ENCODE data around the gene NOL11. TPM values are rescaled to one million over a fixed set of nuclear protein-coding genes. Genes with fewer than 3 reads are reported as not detected.

NOL11 gene
- total RNA-seq, 1 donor: 29.0 TPM

- no peaks in the 10 kb centered on the region for H4K20me1 ChIP-seq (ENCODE audit: insufficient read depth, low read length)
- no peaks in the 10 kb centered on the region for H3K9me3 ChIP-seq (ENCODE audit: low read depth, low read length)
- H3K27ac ChIP-seq (ENCODE audit: low read depth, low read length): no peak overlapping the region
- no peaks in the 10 kb centered on the region for H3K36me3 ChIP-seq (ENCODE audit: insufficient read depth, low read length)
- H3K4me2 ChIP-seq (ENCODE audit: insufficient read depth, low read length): no peak overlapping the region
- no peak overlapping the region for H2AFZ ChIP-seq (ENCODE audit: low read length)
- H3K79me2 ChIP-seq (ENCODE audit: insufficient read depth, low read length): no peaks in the 10 kb centered on the region
- H3K27me3 ChIP-seq (ENCODE audit: insufficient read depth, low read length): no peaks in the 10 kb centered on the region
- H3K4me1 ChIP-seq (ENCODE audit: insufficient read depth, low read length): no peaks in the 10 kb centered on the region
- no peak for DNase-seq (ENCODE audit: insufficient read length, low spot score, missing footprints)
- H3K4me3 ChIP-seq (ENCODE audit: insufficient read depth, low read length): no peak overlapping the region
- no peak for TF ChIP-seq CTCF (IDR thresholded peaks at IDR 0.05; ENCODE audit: extremely low read depth, low read depth, low read length)
These were observed 54.9 kb downstream of the NOL11 start for GRCh38 chr17:67772679-67773078.

- no peaks in the 10 kb centered on the region for H3K9me3 ChIP-seq (ENCODE audit: low read depth, low read length)
- H3K27me3 ChIP-seq (ENCODE audit: insufficient read depth, low read length): no peaks in the 10 kb centered on the region
- no peak overlapping the region for H3K27ac ChIP-seq (ENCODE audit: low read depth, low read length)
- H3K4me2 ChIP-seq (ENCODE audit: insufficient read depth, low read length): peak overlapping the region; percentile 31
- no peaks in the 10 kb centered on the region for H3K4me1 ChIP-seq (ENCODE audit: insufficient read depth, low read length)
- H4K20me1 ChIP-seq (ENCODE audit: insufficient read depth, low read length): no peaks in the 10 kb centered on the region
- no peak for DNase-seq (ENCODE audit: insufficient read length, low spot score, missing footprints)
- H2AFZ ChIP-seq (ENCODE audit: low read length): no peak overlapping the region
- no peaks in the 10 kb centered on the region for H3K36me3 ChIP-seq (ENCODE audit: insufficient read depth, low read length)
- TF ChIP-seq CTCF (IDR thresholded peaks at IDR 0.05; ENCODE audit: extremely low read depth, low read depth, low read length): no peak
- no peak overlapping the region for H3K4me3 ChIP-seq (ENCODE audit: insufficient read depth, low read length)
- H3K79me2 ChIP-seq (ENCODE audit: insufficient read depth, low read length): no peaks in the 10 kb centered on the region
These were observed 55.5 kb downstream of the NOL11 start for GRCh38 chr17:67773246-67773645.

- peak overlapping the region; percentile 55 for H3K4me3 ChIP-seq (ENCODE audit: insufficient read depth, low read length)
- no peaks in the 10 kb centered on the region for H3K27me3 ChIP-seq (ENCODE audit: insufficient read depth, low read length)
- H4K20me1 ChIP-seq (ENCODE audit: insufficient read depth, low read length): no peaks in the 10 kb centered on the region
- peak; percentile 57 for TF ChIP-seq CTCF (IDR thresholded peaks at IDR 0.05; ENCODE audit: extremely low read depth, low read depth, low read length)
- H3K9me3 ChIP-seq (ENCODE audit: low read depth, low read length): no peaks in the 10 kb centered on the region
- H3K79me2 ChIP-seq (ENCODE audit: insufficient read depth, low read length): no peaks in the 10 kb centered on the region
- DNase-seq (ENCODE audit: insufficient read length, low spot score, missing footprints): peak; percentile 82
- no peaks in the 10 kb centered on the region for H3K4me1 ChIP-seq (ENCODE audit: insufficient read depth, low read length)
- H2AFZ ChIP-seq (ENCODE audit: low read length): peak overlapping the region; percentile 90
- no peak overlapping the region for H3K27ac ChIP-seq (ENCODE audit: low read depth, low read length)
- H3K36me3 ChIP-seq (ENCODE audit: insufficient read depth, low read length): no peaks in the 10 kb centered on the region
- H3K4me2 ChIP-seq (ENCODE audit: insufficient read depth, low read length): peak overlapping the region; percentile 61
These were observed 61.4 kb downstream of the NOL11 start for GRCh38 chr17:67779098-67779672.

GRCh38 chr17:67784364-67785121 is 66.8 kb downstream of the NOL11 start:
- Histone ChIP-seq H4K20me1 (ENCODE audit: insufficient read depth, low read length) (no peaks in the 10 kb centered on the region), H3K4me3 (ENCODE audit: insufficient read depth, low read length) (no peak overlapping the region), H3K27ac (ENCODE audit: low read depth, low read length) (no peak overlapping the region), H3K27me3 (ENCODE audit: insufficient read depth, low read length) (no peaks in the 10 kb centered on the region), H3K9me3 (ENCODE audit: low read depth, low read length) (no peaks in the 10 kb centered on the region), H2AFZ (ENCODE audit: low read length) (no peak overlapping the region), H3K36me3 (ENCODE audit: insufficient read depth, low read length) (no peaks in the 10 kb centered on the region), H3K79me2 (ENCODE audit: insufficient read depth, low read length) (no peaks in the 10 kb centered on the region), H3K4me2 (ENCODE audit: insufficient read depth, low read length) (no peak overlapping the region), H3K4me1 (ENCODE audit: insufficient read depth, low read length) (no peaks in the 10 kb centered on the region)
- DNase-seq (ENCODE audit: insufficient read length, low spot score, missing footprints): no peak
- TF ChIP-seq CTCF (IDR thresholded peaks at IDR 0.05; ENCODE audit: extremely low read depth, low read depth, low read length): no peak

All from osteoblast (primary cell).